ENCODE measurements around the gene RAPGEF2.
A peak's percentile ranks its signal among the peaks of the same experiment; 100 is the strongest.
"Not testable (repeated sequence)": the region's sequence is repeated elsewhere in the genome, so short reads cannot be mapped to it uniquely, and the experiment has no call there.

The RAPGEF2 gene

DNA sequence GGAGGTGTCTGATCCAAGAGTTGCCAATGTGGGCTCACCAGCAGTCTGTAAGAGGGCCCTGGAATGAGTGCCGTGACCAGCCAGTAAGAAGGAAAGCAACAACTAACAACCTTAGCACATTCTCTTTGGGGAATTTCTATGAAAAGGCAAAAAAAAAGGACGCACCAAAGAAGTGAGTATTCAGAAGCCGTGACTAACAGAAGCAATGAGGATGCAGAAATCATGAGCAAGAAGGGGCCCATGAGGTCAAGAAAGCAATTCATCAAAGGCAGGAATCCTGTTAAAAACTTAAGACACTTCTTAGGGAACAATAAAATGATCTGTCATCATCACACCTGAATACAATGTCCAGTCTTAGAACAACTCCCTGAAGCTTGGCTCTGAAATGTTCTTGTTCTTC, 260.5 kb downstream of the RAPGEF2 start:
- in situ Hi-C loops (cut with HindIII; ENCODE audit: low pct_ligation_motif_present, low pct_unique_long_range_greater_than_20kb, low sequenced_read_pairs), result no loop called here
- no peak for DNase-seq

DNA sequence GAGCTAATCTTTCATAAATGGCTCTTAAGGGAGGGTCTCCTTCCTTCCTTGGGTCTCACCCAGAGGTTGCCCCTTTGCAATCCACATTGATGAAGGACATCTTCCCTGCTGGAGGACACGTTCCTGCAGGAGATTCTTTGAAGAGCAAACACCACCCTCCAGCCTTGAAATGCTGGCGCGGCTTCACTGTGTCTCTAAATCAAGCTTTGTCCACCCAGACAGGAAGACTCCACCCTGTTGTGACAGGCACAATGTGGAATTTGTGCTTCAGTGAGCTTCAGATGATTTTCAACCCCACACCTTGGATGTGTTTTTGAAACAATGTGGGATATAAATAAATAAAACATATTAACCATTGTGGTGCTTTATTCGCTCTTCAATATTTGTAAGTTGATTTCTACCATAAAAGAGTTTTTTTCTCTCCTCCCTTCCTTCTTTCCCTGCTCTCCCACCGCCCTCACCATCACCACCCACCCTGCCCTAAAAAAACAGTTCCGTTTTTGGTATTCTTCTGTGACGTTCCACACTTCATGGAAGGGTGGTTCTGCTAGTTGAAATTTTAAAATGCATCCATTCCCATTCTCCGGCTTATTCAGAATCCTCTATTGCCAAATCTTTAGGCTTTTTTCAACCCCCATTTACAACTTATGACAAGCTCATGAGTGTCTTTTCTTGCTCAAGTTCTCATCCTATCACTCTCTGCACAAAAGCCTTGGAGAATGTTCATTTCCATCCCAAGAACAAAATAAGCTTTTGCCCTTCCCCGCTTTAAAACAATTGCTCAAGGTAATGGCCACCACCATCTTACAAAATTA, 264.3 kb downstream of the RAPGEF2 start:
- in situ Hi-C loops (cut with HindIII; ENCODE audit: low pct_ligation_motif_present, low pct_unique_long_range_greater_than_20kb, low sequenced_read_pairs), result no loop called here
- DNase-seq, result no peak

DNA sequence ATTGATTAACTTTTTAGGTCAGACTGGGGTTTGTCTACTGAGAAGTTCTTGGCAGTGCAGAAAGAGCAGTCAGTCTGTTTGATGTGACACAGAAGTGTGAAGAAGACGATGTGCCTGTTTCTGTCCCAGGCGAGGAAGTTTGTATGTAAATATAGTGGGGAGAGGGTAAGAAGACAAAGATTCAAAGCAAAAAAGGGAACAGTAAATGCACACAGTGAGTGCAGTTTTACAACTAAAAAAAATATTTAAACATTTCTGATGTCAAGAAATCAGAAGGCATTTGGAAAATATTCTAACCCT, 264.9 kb downstream of the RAPGEF2 start:
- no peak for DNase-seq
- in situ Hi-C loops (cut with HindIII; ENCODE audit: low pct_ligation_motif_present, low pct_unique_long_range_greater_than_20kb, low sequenced_read_pairs), result no loop called here

DNA sequence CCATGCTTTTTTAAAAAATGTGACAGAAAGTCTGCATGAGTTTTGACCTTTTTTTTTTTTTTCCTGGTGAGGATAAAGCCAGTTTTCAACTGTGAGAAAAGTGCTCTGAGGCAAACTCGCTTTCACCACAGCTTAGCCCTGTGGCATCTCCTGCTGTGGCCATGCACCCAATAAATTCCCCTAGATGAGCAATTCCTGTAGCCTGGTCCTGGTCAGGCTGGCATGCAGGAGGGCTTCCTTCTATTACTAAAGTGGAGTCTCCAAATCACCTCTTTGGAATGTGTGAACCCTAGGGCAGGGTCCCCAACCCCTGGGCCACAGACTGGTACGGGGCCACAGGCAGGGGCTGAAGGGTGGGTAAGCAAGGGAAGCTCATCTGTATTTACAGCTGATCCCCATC, 265.4 kb downstream of the RAPGEF2 start:
- in situ Hi-C loops (cut with HindIII; ENCODE audit: low pct_ligation_motif_present, low pct_unique_long_range_greater_than_20kb, low sequenced_read_pairs), result no loop called here
- no peak for DNase-seq

DNA sequence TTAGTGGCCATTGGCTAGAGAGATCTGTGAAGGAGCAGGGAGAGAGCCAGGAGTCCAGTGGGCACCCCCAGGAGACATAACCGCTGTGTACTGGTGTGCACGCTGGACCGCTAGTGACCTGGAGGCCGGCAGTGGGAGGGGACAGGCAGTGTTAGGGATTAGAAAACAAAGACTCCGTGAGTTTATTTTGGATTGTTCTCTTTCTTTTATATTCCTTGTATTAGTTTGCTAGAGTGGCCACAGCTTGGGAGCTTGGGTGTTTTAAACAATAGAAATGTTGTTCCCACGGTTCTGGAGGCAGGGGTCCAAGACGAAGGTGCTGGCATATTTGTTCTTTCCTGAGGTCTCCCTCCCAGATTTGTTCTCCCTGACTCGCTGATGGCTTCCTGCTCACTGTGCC, 266.4 kb downstream of the RAPGEF2 start:
- no peak for DNase-seq

DNA sequence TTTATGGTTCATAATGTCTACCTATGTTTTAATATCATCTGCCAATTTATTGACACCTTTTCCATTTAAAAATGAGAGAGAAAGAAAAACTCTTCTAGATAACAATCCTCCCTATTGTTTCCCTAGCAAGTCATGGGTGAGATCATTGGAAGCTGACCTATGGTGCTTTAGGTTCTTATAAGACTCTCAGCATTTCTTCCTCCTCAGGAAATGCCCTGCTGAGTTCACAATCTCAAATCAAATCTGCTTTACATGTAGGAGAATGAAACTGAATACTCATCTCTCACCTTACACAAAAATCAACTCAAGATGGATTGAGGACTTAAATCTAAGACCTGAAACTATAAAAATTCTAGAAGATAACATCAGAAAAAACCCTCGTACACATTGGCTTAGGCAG, 267.4 kb downstream of the RAPGEF2 start:
- in situ Hi-C loops (cut with HindIII; ENCODE audit: low pct_ligation_motif_present, low pct_unique_long_range_greater_than_20kb, low sequenced_read_pairs), result no loop called here
- DNase-seq, result no peak

More for the DNA sequence above, 266.4 kb downstream of the RAPGEF2 start:
- in situ Hi-C loops (cut with HindIII; ENCODE audit: low pct_ligation_motif_present, low pct_unique_long_range_greater_than_20kb, low sequenced_read_pairs), result no loop called here

DNA sequence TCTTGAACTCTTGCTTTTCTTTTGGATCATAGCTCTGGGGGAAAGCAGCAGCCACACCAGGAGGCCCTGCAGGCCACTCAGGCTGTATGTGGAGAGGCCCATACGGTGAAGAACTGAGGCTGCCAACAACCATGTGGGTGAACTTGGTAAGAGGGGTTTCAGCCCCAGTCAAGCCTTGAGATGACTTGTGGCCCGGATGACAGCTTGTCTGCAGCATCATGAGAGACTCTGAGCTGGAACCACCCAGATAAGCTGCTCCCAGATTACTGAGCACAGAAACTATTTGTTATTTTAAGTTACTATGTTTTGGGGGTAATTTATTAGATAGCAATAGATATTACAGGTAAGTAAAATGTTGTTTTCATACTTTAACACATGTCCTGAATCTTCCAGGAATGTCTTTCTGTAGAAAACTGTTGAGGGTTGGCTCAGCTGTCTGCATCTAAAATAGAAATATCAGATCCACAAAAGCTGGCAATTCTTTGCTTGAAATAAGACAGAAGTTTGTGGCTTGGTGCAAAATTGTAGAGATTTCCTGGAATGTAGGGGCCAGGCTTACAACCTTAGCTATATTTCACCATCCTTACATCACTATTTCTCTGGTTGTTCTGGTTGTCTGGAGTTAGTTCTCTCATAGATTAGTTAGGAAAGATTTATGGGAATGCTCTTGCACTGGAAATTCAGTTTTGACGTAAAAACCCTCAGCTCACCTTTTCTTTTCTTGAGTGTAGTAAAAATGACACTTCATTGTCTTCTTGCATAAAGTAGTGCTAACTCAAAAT, 272.1 kb downstream of the RAPGEF2 start:
- DNase-seq, result no peak
- in situ Hi-C loops (cut with HindIII; ENCODE audit: low pct_ligation_motif_present, low pct_unique_long_range_greater_than_20kb, low sequenced_read_pairs), result no loop called here

DNA sequence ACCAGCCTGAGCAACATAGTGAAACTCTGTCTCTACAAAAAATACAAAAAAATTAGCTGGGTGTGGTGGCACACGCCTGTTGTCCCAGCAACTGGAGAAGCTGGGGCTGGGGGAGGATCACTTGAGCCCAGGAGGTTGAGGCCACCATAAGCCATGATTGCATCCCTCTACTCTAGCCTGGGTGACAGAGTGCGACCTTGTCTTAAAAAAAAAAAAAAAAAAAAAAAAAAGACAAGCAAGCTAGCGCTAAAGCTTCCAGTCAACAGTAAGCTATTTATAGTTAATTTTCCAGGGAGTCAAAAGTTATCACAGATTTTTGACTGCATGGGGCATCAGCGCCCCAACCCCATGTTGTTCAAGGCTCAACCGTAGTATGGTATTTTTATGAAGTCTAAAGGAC, 273.4 kb downstream of the RAPGEF2 start:
- no peak for DNase-seq
- in situ Hi-C loops (cut with HindIII; ENCODE audit: low pct_ligation_motif_present, low pct_unique_long_range_greater_than_20kb, low sequenced_read_pairs), result no loop called here

DNA sequence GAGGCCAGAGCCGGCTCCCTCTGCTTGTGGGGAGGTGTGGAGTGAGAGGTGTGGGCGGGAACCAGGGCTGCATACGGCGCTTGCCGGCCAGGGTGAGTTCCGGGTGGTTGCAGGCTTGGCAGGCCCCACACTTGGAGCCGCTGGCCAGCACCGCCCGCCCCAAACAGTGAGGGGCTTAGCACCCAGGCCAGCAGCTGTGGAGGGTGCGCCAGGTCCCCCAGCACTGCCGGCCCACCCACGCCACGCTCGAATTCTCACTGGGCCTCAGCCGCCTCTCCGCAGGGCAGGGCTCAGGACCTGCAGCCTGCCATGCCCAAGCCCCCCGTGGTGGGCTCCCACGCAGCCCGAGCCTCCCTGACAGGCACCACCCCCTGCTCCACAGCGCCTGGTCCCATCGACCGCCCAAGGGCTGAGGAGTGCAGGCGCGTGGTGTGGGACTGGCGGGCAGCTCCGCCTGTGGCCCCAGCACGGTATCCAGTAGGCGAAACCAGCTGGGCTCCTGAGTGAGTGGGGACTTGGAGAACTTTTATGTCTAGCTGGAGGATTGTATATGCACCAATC, 275.3 kb downstream of the RAPGEF2 start:
- in situ Hi-C loops (cut with HindIII; ENCODE audit: low pct_ligation_motif_present, low pct_unique_long_range_greater_than_20kb, low sequenced_read_pairs), result no loop called here
- no peak for DNase-seq

DNA sequence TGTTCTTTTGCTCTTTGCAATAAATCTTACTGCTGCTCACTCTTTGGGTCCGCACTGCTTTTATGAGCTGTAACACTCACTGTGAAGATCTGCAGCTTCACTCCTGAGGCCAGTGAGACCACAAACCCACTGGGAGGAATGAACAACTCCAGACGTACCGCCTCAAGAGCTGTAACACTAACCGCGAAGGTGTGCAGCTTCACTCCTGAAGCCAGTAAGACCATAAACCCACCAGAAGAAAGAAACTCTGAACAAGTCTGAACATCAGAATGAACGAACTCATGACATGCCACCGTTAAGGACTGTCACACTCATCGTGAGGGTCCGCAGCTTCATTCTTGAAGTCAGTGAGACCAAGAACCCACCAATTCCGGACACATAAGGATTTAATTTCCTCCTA, 276.2 kb downstream of the RAPGEF2 start:
- DNase-seq; in situ Hi-C loops (cut with HindIII; ENCODE audit: low pct_ligation_motif_present, low pct_unique_long_range_greater_than_20kb, low sequenced_read_pairs): not testable (repeated sequence)

DNA sequence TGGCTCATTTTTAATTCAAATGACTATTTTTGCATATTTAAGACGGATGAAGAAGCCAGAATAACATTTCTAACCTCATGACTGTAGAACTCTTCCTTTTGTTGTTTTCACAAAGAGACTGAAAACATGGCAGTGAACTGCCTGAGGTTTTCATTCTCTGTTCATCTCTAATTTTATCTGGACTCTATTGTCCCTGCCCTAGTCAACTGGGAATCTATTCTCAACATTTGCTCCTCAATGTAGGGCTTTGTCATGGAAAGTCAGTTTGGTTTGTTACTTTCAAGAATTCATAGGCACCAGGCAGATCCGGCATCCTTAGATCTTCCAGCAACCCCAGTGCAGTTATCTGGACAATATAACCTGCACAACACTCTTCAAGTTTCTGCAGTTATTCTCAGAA, 277.0 kb downstream of the RAPGEF2 start:
- DNase-seq, result no peak
- in situ Hi-C loops (cut with HindIII; ENCODE audit: low pct_ligation_motif_present, low pct_unique_long_range_greater_than_20kb, low sequenced_read_pairs), result no loop called here

DNA sequence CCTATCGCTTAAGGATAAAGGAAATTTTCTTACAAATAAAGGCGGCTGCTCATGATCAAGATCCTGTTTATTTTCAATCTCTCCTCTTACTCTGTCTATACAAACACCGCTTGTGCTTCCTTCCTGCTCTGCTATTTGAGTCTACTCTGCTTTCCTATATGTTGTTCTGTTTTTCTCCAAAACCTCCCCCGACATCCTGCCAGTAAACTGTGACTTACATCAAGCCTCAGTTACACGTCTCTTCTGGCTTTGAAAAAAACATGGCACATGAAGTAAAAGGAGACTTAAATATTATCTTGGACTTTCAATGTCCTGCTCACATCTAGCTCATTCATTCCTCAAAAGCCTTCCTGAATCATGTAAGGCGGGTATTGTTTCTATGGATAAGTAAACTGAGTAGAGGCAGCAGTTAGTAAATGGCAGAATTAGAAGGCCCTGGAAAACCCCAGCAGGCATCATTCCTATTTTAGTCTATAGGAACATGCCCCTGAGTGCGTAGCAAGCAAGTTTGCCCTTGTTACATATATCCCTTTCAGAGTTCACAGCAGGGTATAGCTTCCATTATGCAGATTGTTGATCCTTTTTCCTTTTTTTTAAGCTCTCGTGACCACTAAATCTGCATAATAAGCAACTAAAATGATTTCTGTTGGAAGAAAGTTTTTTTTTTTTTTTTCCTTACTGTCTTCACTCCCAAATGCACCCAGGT, 280.1 kb downstream of the RAPGEF2 start:
- no peak for DNase-seq
- in situ Hi-C loops (cut with HindIII; ENCODE audit: low pct_ligation_motif_present, low pct_unique_long_range_greater_than_20kb, low sequenced_read_pairs), result no loop called here

DNA sequence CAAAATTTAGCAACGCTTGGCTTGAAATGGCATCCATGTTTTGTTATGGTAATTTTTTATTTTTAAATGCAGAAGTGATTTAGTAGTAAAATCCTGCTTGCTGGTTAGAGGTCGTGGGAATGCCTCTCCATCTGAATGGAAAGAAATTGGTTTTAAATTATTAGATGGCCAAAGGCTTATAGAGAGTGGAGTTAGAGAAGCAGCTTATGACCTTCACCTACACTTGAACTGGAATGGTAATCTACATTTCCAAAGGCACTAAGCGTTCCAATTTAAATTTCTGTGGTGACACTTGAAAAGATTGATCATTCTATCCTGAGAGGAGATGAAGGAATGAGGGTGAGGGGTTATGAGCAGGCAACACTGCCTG, 280.7 kb downstream of the RAPGEF2 start:
- in situ Hi-C loops (cut with HindIII; ENCODE audit: low pct_ligation_motif_present, low pct_unique_long_range_greater_than_20kb, low sequenced_read_pairs), result no loop called here
- DNase-seq, result no peak

DNA sequence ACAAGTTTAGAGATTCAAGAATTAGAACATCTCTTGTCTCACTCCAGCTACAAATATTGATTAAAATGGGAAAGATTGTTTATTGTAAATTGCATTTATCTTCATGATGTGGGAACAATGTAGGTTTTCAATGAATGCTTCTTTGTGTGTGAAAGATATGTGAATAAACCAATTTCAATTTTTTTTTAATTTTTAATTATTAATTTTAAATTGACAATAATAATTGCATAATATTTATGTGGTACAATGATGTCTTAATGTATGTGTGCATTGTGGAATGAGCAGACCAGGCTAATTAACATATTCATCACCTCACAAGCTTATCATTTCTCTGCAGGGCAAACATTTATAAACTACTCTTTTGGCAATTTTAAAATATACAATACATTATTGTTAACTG, 281.1 kb downstream of the RAPGEF2 start:
- in situ Hi-C loops (cut with HindIII; ENCODE audit: low pct_ligation_motif_present, low pct_unique_long_range_greater_than_20kb, low sequenced_read_pairs), result no loop called here
- no peak for DNase-seq

DNA sequence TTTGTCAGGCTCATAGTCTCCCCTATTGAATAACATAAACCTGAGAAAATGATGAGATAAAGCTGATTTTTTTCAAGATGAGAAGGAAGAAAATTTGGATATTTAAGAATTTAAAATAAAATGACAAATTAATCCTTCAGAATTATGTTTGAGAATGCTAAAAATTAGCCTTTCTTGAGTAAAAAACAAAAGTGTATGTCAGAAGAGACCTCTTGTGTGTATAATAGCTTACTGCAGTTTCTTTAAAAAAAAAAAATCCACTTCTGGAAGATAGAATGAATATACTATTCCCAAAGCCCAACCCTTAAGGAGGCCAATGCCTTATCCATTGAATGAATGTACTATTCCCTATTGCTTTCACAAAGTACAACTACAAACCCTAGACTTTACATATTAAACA, 281.8 kb downstream of the RAPGEF2 start:
- in situ Hi-C loops (cut with HindIII; ENCODE audit: low pct_ligation_motif_present, low pct_unique_long_range_greater_than_20kb, low sequenced_read_pairs), result no loop called here
- no peak for DNase-seq

DNA sequence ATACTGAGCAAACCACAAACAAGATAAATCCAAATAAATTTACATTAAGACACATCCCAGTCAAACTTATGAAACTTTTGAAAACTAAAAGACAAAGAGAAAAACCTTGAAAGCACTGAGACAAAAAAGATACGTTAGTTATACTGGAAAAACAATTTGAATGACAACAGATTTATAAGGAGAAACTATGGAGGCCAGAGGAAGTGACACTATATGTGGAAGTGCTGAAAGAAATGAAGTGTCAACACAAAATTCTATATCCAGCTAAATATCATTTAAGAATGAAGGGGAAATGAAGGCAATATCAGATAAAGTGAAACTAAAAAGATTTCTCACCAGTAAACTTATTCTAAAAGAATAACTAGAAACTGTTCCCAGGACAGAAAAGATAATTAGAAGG, 283.7 kb downstream of the RAPGEF2 start:
- in situ Hi-C loops (cut with HindIII; ENCODE audit: low pct_ligation_motif_present, low pct_unique_long_range_greater_than_20kb, low sequenced_read_pairs), result no loop called here

DNA sequence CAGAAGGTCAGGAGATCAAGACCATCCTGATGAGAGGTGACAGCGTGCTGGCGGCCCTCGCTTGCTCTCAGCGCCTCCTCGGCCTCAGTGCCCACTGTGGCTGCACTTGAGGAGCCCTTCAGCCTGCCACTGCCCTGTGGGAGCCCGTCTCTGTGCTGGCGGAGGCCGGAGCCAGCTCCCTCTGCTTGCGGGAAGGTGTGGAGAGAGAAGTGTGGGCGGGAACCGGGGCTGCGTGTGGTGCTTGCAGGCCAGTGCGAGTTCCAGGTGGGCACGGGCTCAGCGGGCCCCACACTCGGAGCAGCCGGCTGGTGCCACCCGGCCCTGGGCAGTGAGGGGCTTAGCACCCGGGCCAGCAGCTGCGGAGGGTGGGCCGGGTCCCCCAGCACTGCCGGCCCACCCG, 286.9 kb downstream of the RAPGEF2 start:
- no peak for DNase-seq
- in situ Hi-C loops (cut with HindIII; ENCODE audit: low pct_ligation_motif_present, low pct_unique_long_range_greater_than_20kb, low sequenced_read_pairs), result no loop called here

More for the DNA sequence above, 283.7 kb downstream of the RAPGEF2 start:
- DNase-seq, result no peak

DNA sequence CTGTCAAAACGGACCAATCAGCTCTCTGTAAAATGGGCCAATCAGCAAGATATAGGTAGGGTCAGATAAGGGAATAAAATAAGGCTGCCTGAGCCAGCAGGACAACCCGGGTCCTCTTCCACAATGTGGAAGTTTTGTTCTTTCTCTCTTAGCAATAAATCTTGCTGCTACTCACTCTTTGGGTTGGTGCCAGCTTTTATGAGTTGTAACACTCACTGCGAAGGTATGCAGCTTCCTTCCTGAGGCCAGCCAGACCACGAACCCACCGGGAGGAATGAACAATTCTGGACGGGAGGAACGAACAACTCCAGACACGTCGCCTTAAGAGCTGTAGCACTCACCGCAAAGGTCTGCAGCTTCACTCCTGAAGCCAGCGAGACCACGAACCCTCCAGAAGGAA, 287.8 kb downstream of the RAPGEF2 start:
- peak; percentile 93 for DNase-seq
- in situ Hi-C loops (cut with HindIII; ENCODE audit: low pct_ligation_motif_present, low pct_unique_long_range_greater_than_20kb, low sequenced_read_pairs), result no loop called here

DNA sequence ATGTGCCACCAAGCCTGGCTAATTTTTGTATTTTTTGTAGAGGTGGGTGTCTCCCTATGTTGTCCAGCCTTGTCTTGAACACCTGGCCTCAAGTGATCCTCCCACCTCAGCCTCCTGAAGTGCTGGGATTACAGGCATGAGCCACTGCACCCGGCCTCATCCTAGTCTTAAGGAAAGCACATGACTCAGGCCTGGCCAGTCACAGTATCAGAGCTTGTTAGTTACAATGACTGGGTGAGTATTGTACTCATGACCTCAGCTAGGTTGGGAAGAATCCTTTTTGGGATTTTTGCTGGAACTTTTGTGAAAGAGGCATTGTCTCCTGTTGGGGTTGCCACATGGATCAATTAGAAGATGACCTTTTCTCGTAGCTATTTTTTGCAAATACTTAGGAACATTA, 292.8 kb downstream of the RAPGEF2 start:
- DNase-seq, result no peak
- in situ Hi-C loops (cut with HindIII; ENCODE audit: low pct_ligation_motif_present, low pct_unique_long_range_greater_than_20kb, low sequenced_read_pairs), result no loop called here
